ENCODE data around the gene ATXN1.
A peak's percentile ranks its signal among the peaks of the same experiment; 100 is the strongest.

DNA sequence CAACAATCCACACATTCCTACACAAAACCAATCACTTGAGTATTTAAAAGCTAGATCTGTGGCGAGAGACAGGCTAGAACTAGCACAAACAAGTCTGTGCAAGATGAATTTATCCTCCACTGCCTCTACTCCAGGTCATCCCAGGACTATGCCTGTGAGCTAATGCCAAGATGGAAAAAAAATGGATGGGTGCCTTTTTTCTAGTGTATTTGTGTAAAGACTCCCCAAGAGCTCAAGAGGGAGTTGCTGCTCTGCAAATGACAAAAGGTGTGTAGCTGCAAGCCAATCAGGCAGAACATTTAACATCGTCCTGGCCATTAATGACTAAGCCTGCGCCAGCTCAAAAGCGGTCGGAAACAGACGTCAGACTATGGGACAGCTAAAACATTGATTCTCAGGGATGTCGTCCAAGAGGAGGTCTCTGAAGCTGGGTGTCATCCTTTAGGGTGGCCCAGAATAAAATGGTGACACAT is 21.9 kb downstream of the ATXN1 start:
- TF ChIP-seq, protein P1, sequence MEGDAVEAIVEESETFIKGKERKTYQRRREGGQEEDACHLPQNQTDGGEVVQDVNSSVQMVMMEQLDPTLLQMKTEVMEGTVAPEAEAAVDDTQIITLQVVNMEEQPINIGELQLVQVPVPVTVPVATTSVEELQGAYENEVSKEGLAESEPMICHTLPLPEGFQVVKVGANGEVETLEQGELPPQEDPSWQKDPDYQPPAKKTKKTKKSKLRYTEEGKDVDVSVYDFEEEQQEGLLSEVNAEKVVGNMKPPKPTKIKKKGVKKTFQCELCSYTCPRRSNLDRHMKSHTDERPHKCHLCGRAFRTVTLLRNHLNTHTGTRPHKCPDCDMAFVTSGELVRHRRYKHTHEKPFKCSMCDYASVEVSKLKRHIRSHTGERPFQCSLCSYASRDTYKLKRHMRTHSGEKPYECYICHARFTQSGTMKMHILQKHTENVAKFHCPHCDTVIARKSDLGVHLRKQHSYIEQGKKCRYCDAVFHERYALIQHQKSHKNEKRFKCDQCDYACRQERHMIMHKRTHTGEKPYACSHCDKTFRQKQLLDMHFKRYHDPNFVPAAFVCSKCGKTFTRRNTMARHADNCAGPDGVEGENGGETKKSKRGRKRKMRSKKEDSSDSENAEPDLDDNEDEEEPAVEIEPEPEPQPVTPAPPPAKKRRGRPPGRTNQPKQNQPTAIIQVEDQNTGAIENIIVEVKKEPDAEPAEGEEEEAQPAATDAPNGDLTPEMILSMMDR (IDR thresholded peaks at IDR 0.05) = peak; percentile 34 to 40 (median 38)
- TF ChIP-seq POLR2A (IDR thresholded peaks at IDR 0.05; ENCODE audit: low read depth) = no peak
